Ovary (tissue), 9 donors: Measurements from ENCODE around the gene CCNL1. TPM values are rescaled to one million over a fixed set of nuclear protein-coding genes. Genes with fewer than 3 reads are reported as not detected.
A peak's percentile ranks its signal among the peaks of the same experiment; 100 is the strongest.

ENCODE experiments used
- DNase-seq, 5 donors: peaks; one replicate each; pipeline ENCODE4 v3.0.0-alpha.2; 2019 to 2020
- H3K27ac ChIP-seq, 2 donors: fragments of 200-600 bp; one replicate each; pipeline versions ENCODE4 v1.5.1 to v1.8.0; 2019 to 2022
- H3K27me3 ChIP-seq: fragments of 200-600 bp; one replicate; pipeline ENCODE4 v1.8.0; 2022
- H3K36me3 ChIP-seq: fragments of 200-600 bp; sonication (generic); one replicate; pipeline ENCODE4 v1.5.1; 2019
- H3K4me1 ChIP-seq: one replicate; pipeline ENCODE4 v1.8.1; 2013; ENCODE audit warnings: mild to moderate bottlenecking, moderate library complexity; ENCODE audit not compliant: insufficient read depth
- H3K4me3 ChIP-seq: fragments of 200-600 bp; sonication (generic); one replicate; pipeline ENCODE4 v1.5.1; 2017
- H3K9me3 ChIP-seq, 2 donors: fragments of 200-600 bp in 1 of 2; sonication (generic) in 1 of 2; one replicate each; pipeline versions ENCODE4 v1.5.1 to v1.8.1; 2013 to 2019; ENCODE audit warnings: mild to moderate bottlenecking in 1 of 2, moderate library complexity in 1 of 2
- EP300 ChIP-seq: sonication (generic); formaldehyde crosslinking; IDR thresholded peaks from one replicate; pipeline ENCODE4 v1.6.1; 2017; ENCODE audit warnings: antibody characterized with exemption
- POLR2A ChIP-seq: fragments of 450-650 bp; IDR thresholded peaks from one replicate; pipeline ENCODE4 v1.6.1; 2017; ENCODE audit warnings: antibody characterized with exemption, mild to moderate bottlenecking, moderate library complexity
- WGBS, 3 donors: extraction: QIAGEN DNeasy Blood & Tissue Kit in 1 of 3; methylation state at CpG; one replicate each; pipeline versions ENCODE4 v1.1.5 to v1.1.7; 2013 to 2017; 5-methylcytosine and 5-hydroxymethylcytosine counted together
- intact Hi-C, 4 donors: fragments of 100-400 bp; cut with DNase I; formaldehyde crosslinking; loops; one replicate each; pipeline versions ENCODE4 v1.11.0 to v1.15.1; 2022 to 2023
- polyA plus RNA-seq, 2 donors: library from polyadenylated mRNA; stranded (reverse); fragments of 200-250 nt in 1 of 2; fragments of 350-450 nt in 1 of 2; fragmentation: Illumina TruSeq in 1 of 2; extraction: RNeasy Lipid Tissue Mini Kit (QIAGEN cat#74804) in 1 of 2; gene quantifications; one replicate each; pipeline ENCODE4 v1.2.3, GENCODE V29; 2013 to 2014
- total RNA-seq, 7 donors: library from RNA; depleted of rRNA in 2 of 7; stranded (reverse); fragments of >200 nt in 2 of 7; fragmentation: NEBNext Ultra II Directional in 3 of 7; extraction: Animal tissue kit (Norgen Biotek cat#: 25700) in 3 of 7; gene quantifications; one replicate each; pipeline versions ENCODE4 v1.1.0 to v1.2.4, GENCODE V29; 2016 to 2023
- TF ChIP-seq, protein P1 (sequence below), 3 donors: fragments of 450-650 bp in 2 of 3; fragments of 200-600 bp in 1 of 3; IDR thresholded peaks; one replicate each; pipeline versions ENCODE4 v1.5.1 to v1.8.0; 2016 to 2022; ENCODE audit warnings: antibody characterized with exemption in 3 of 3, mild to moderate bottlenecking in 1 of 3
- donor health status: DM: no; HTN: no; CAD: no; lungs with moderate emphysema.
- donor health status: DM: no; HTN: no; CAD: no.
- donor health status: Bipolar disorder and iron deficiency.
- donor health status: DM: yes; HTN: yes; CAD: no.
- donor health status: DM: no; HTN: no; CAD: no.
- donor health status: DM: yes; HTN: yes; CAD: no.

The CCNL1 gene
- total and polyA plus RNA-seq, 9 donors: 67.6 to 514 (median 96.7) TPM

DNA sequence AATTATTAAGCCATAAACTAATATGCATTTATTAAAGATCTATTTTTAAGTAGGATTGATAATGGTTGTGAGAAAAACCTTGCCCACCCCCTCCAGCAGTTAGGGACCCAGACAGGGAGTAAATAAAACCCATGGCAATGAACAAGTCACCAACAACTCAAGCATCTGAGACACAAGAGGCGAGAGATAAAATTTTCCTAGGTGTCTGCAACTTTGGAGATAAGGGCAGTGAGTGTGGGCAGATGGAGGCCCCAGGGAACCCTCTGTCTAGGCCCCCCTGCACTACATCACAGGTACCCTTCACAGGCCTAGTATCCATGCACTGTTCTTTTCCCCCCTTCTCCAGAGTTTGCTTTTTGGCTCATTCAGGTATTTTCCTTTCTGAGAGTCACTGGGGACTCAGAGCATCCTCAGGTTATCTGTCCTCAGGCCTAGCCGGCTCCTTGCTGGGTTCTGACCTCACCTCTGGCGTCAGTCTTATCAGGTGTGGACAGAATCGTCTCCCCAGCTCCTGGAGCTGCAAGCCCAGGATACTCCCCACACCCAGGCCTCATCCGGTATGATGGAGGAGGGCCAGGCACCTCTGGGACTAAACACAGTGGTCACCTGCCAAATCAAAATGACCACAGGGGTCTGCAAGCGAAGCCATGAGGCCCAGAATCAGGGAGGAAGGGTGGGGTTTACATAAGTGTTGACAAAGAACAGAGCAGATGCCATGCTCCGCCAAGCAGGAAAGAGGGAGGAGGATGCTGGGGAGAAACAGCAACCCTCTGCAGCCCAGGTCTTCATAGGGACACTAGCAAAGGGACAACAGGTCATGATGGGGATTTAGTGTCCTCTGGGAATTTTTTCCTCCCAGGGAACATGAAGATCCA is 50.4 kb downstream of the CCNL1 start:
- Histone ChIP-seq H3K36me3 (no peaks in the 10 kb centered on the region), H3K9me3 (no peaks in the 10 kb centered on the region), H3K27ac (no peak overlapping the region), H3K27me3 (no peaks in the 10 kb centered on the region), H3K4me1 (peaks cover 13% of the 10 kb centered on the region), H3K4me3 (no peak overlapping the region)
- intact Hi-C loops: no loop called here
- WGBS, 3 donors: 74 to 77% (median 75%) methylated on average over 7 of the region's 7 CpGs
- TF ChIP-seq, protein P1, sequence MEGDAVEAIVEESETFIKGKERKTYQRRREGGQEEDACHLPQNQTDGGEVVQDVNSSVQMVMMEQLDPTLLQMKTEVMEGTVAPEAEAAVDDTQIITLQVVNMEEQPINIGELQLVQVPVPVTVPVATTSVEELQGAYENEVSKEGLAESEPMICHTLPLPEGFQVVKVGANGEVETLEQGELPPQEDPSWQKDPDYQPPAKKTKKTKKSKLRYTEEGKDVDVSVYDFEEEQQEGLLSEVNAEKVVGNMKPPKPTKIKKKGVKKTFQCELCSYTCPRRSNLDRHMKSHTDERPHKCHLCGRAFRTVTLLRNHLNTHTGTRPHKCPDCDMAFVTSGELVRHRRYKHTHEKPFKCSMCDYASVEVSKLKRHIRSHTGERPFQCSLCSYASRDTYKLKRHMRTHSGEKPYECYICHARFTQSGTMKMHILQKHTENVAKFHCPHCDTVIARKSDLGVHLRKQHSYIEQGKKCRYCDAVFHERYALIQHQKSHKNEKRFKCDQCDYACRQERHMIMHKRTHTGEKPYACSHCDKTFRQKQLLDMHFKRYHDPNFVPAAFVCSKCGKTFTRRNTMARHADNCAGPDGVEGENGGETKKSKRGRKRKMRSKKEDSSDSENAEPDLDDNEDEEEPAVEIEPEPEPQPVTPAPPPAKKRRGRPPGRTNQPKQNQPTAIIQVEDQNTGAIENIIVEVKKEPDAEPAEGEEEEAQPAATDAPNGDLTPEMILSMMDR (IDR thresholded peaks at IDR 0.05): no peak
- TF ChIP-seq EP300 (no peak), POLR2A (no peak)
- no peak for DNase-seq

DNA sequence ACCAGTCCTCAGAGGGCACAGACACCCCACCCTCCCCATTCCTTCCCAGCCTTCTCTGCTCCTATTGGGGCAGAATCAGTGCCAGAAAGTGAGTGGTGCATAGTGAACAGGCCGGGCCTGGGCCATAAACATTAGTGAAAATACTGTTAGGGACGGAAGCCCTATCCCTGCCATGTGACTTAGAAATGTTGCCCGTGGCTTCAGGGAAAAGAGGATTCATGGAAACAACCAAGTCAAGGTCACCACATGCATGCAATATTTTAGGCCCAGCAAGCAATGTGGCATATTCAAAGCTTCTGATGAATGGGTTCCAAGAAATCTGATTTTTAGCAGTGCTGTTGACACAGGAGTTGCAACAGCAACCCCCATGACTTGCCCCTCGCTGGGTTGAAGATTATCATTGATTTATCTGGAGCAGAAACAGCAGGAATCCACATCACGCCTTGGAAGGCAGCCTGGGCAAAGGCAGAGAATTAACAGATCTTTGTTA is 52.3 kb downstream of the CCNL1 start:
- Histone ChIP-seq H3K27me3 (no peaks in the 10 kb centered on the region), H3K4me1 (peaks cover 15% of the 10 kb centered on the region), H3K27ac (peak overlapping the region in 1 of 2 donors; percentile 41), H3K9me3 (no peaks in the 10 kb centered on the region), H3K36me3 (no peaks in the 10 kb centered on the region), H3K4me3 (no peak overlapping the region)
- TF ChIP-seq EP300 (no peak), POLR2A (no peak)
- TF ChIP-seq, protein P1 (IDR thresholded peaks at IDR 0.05): no peak
- peak in 2 of 5 donors; percentile 36 to 57 for DNase-seq
- 15 to 32% (median 22%) methylated on average over 5 of the region's 5 CpGs for WGBS, 3 donors
- intact Hi-C loops: no loop called here

DNA sequence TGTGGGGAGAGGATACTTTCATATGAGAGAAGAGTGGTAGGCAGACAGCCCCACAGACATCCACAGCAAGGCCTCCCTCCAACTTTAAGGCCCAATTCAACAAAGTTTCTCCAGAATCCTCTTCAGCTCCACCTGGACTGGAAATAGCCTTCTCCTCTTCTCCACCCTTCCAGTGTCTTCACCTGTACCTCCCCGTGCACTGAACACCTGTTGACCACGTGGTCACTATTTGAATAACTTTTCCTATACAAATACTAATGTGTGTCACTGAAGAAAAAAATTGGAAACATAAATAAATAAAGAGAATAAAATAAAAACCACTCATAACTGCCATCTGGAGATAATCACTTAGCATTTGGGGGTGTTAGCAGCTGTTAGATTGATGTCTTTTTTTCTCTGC is 52.9 kb downstream of the CCNL1 start:
- peak overlapping the region in 1 of 2 donors; percentile 41 for H3K27ac ChIP-seq
- no peaks in the 10 kb centered on the region for H3K36me3 ChIP-seq
- no peaks in the 10 kb centered on the region for H3K9me3 ChIP-seq
- DNase-seq: no peak
- H3K27me3 ChIP-seq: no peaks in the 10 kb centered on the region
- peaks cover 15% of the 10 kb centered on the region for H3K4me1 ChIP-seq
- 73 to 76% (median 76%) methylated on average over 2 of the region's 2 CpGs for WGBS, 3 donors
- TF ChIP-seq POLR2A (no peak), EP300 (no peak)
- TF ChIP-seq, protein P1 (IDR thresholded peaks at IDR 0.05): no peak
- no peak overlapping the region for H3K4me3 ChIP-seq
- intact Hi-C loops: no loop called here

DNA sequence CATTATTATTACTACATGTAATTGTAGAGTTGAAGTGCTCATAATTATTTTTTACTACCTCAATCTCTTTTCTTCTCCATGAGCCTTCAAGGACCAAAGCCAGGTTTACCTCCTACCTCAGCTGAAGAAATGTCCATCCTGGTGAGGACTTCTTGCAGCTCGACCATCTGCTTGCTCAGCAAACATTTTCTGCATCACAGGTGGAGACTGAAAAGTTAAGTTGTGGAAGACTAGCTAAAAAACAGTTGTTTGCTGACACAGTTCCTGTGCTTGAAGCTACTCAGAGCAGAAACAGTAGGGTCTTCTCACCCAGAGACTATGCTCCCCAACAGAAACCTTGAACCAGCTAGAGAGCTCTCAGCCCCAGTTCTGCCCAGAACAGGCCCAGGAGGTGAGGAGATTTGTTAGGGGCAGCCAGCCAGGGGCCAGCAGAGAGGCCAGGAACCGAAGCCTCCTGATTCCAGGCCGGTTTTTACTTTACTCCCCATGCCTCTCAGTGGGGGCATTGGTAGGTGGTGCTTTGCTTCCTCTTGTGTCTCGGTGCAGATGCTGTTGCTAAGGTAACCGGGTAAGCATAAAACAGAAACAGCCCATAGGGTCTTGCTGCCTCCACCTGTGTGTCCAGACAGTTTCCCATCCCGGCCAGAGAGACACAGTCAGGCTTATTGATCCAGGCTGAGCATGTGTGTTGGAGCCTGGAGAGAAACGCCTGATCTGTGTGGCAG is 54.9 kb downstream of the CCNL1 start:
- Histone ChIP-seq H3K27me3 (no peaks in the 10 kb centered on the region), H3K4me1 (peaks cover 11% of the 10 kb centered on the region), H3K36me3 (no peaks in the 10 kb centered on the region), H3K4me3 (no peak overlapping the region), H3K9me3 (no peaks in the 10 kb centered on the region), H3K27ac (no peak overlapping the region)
- 65 to 76% (median 76%) methylated on average over 7 of the region's 7 CpGs for WGBS, 3 donors
- no peak for DNase-seq
- no peak for TF ChIP-seq EP300
- TF ChIP-seq POLR2A: no peak
- TF ChIP-seq, protein P1 (IDR thresholded peaks at IDR 0.05): no peak
- intact Hi-C loops: no loop called here
